Endodermal cell (in vitro differentiated cells): ENCODE results near the gene ELP4. TPM values are rescaled to one million over a fixed set of nuclear protein-coding genes. Genes with fewer than 3 reads are reported as not detected.

Experiments
- DNase-seq: peaks from one replicate; pipeline ENCODE4 v3.0.0-alpha.2; 2017
- H3K27ac ChIP-seq: 2 replicates; pipeline ENCODE4 v1.5.1; 2013; ENCODE audit warnings: mild to moderate bottlenecking, low read depth, low read length, moderate library complexity
- H3K27me3 ChIP-seq: 2 replicates; pipeline ENCODE4 v1.6.1; 2013; ENCODE audit warnings: mild to moderate bottlenecking, low read length, moderate library complexity; ENCODE audit not compliant: insufficient read depth, control insufficient read depth, poor library complexity, severe bottlenecking
- H3K36me3 ChIP-seq: 2 replicates; pipeline ENCODE4 v1.7.0; 2013; ENCODE audit warnings: mild to moderate bottlenecking, low read length, moderate library complexity; ENCODE audit not compliant: control insufficient read depth, insufficient read depth
- H3K4me1 ChIP-seq: one replicate; pipeline ENCODE4 v1.7.0; 2013; ENCODE audit warnings: low read length; ENCODE audit not compliant: control insufficient read depth, insufficient read depth
- H3K4me3 ChIP-seq: 2 replicates; pipeline ENCODE4 v1.5.1; 2013; ENCODE audit warnings: mild to moderate bottlenecking, low read length, moderate library complexity
- H3K9ac ChIP-seq: 2 replicates; pipeline ENCODE4 v1.6.1; 2013; ENCODE audit warnings: mild to moderate bottlenecking, low read length, moderate library complexity; ENCODE audit not compliant: poor library complexity, severe bottlenecking; ENCODE audit errors: extremely low read depth
- H3K9me3 ChIP-seq: 2 replicates; pipeline ENCODE4 v1.6.1; 2013; ENCODE audit warnings: mild to moderate bottlenecking, low read length, moderate library complexity; ENCODE audit not compliant: control insufficient read depth
- H3K27ac Mint-ChIP-seq: 2 replicates; pipeline ENCODE4 v1.8.0; 2020; ENCODE audit warnings: mixed read lengths
- H3K27me3 Mint-ChIP-seq: 2 replicates; pipeline ENCODE4 v1.8.0; 2021; ENCODE audit warnings: mild to moderate bottlenecking, mixed read lengths; ENCODE audit not compliant: insufficient read depth
- H3K36me3 Mint-ChIP-seq: 2 replicates; pipeline ENCODE4 v1.8.0; 2020; ENCODE audit warnings: low read depth, mixed read lengths
- H3K4me1 Mint-ChIP-seq: 2 replicates; pipeline ENCODE4 v1.8.0; 2020; ENCODE audit warnings: mixed read lengths
- H3K4me3 Mint-ChIP-seq: 2 replicates; pipeline ENCODE4 v1.8.0; 2020; ENCODE audit warnings: mild to moderate bottlenecking, moderate library complexity, mixed read lengths
- H3K9me3 Mint-ChIP-seq: 2 replicates; pipeline ENCODE4 v1.8.0; 2020; ENCODE audit warnings: mild to moderate bottlenecking, mixed read lengths
- CTCF ChIP-seq: fragments of 200-600 bp; sonication (generic); conservative IDR thresholded peaks from 2 replicates; pipeline ENCODE4 v1.5.0; 2021; ENCODE audit warnings: antibody characterized with exemption, mild to moderate bottlenecking
- WGBS, 2 experiments: methylation state at CpG; one replicate each; pipeline versions ENCODE4 v1.1.5 to v1.1.7; 2013; ENCODE audit warnings: missing lambda C conversion rate in 2 of 2, mixed read lengths in 1 of 2; ENCODE audit not compliant: insufficient coverage in 1 of 2, insufficient read length in 1 of 2; 5-methylcytosine and 5-hydroxymethylcytosine counted together
- total RNA-seq, 2 donors: library from RNA; stranded (reverse); fragmentation: NEBNext Ultra II Directional in 1 of 2; extraction: Animal tissue kit (Norgen Biotek cat#: 25700) in 1 of 2; gene quantifications; 2 replicates in 1 of 2; 3 replicates in 1 of 2; pipeline ENCODE4 v1.2.1, GENCODE V29; 2021

ELP4 gene
- total RNA-seq, 2 donors from 2014 or later = 19.1 to 25.2 TPM

GRCh38 chr11:31820438-31820818, 310.9 kb downstream of the ELP4 start:
- peak overlapping the region; percentile 40 for H3K4me3 Mint-ChIP-seq
- peaks cover 100% of the 10 kb centered on the region for H3K27me3 Mint-ChIP-seq
- no peaks in the 10 kb centered on the region for H3K36me3 ChIP-seq
- DNase-seq = no peak
- H3K9me3 ChIP-seq = no peaks in the 10 kb centered on the region
- H3K27me3 ChIP-seq = peaks cover 100% of the 10 kb centered on the region
- no peaks in the 10 kb centered on the region for H3K36me3 Mint-ChIP-seq
- H3K9me3 Mint-ChIP-seq = no peaks in the 10 kb centered on the region
- 7 to 11% methylated on average over 7 to 14 of the region's 15 CpGs for WGBS, 2 experiments
- no peak overlapping the region for H3K27ac ChIP-seq
- no peak for TF ChIP-seq CTCF
- H3K4me1 ChIP-seq = peaks cover 4% of the 10 kb centered on the region
- no peak overlapping the region for H3K9ac ChIP-seq
- H3K27ac Mint-ChIP-seq = no peak overlapping the region
- H3K4me3 ChIP-seq = no peak overlapping the region
- H3K4me1 Mint-ChIP-seq = peaks cover 37% of the 10 kb centered on the region

GRCh38 chr11:31821235-31821764, 311.7 kb downstream of the ELP4 start:
- Mint-ChIP-seq H3K27me3 (peaks cover 99% of the 10 kb centered on the region), H3K27ac (no peak overlapping the region), H3K4me3 (no peak overlapping the region), H3K36me3 (no peaks in the 10 kb centered on the region), H3K4me1 (peaks cover 32% of the 10 kb centered on the region), H3K9me3 (no peaks in the 10 kb centered on the region)
- TF ChIP-seq CTCF = no peak
- H3K9ac ChIP-seq = no peak overlapping the region
- no peaks in the 10 kb centered on the region for H3K9me3 ChIP-seq
- peaks cover 100% of the 10 kb centered on the region for H3K27me3 ChIP-seq
- 16 to 29% methylated on average over 2 to 5 of the region's 5 CpGs for WGBS, 2 experiments
- no peaks in the 10 kb centered on the region for H3K36me3 ChIP-seq
- H3K27ac ChIP-seq = no peak overlapping the region
- DNase-seq = no peak
- H3K4me3 ChIP-seq = no peak overlapping the region
- peaks cover 4% of the 10 kb centered on the region for H3K4me1 ChIP-seq

GRCh38 chr11:31821766-31822165, 312.2 kb downstream of the ELP4 start:
- 15 to 20% methylated on average over 5 to 7 of the region's 8 CpGs for WGBS, 2 experiments
- peaks cover 100% of the 10 kb centered on the region for H3K27me3 ChIP-seq
- no peaks in the 10 kb centered on the region for H3K9me3 Mint-ChIP-seq
- H3K4me3 Mint-ChIP-seq = no peak overlapping the region
- TF ChIP-seq CTCF = no peak
- H3K36me3 ChIP-seq = no peaks in the 10 kb centered on the region
- no peak overlapping the region for H3K9ac ChIP-seq
- H3K9me3 ChIP-seq = no peaks in the 10 kb centered on the region
- H3K36me3 Mint-ChIP-seq = no peaks in the 10 kb centered on the region
- H3K4me3 ChIP-seq = no peak overlapping the region
- H3K4me1 ChIP-seq = peaks cover 4% of the 10 kb centered on the region
- no peak for DNase-seq
- no peak overlapping the region for H3K27ac Mint-ChIP-seq
- H3K27me3 Mint-ChIP-seq = peaks cover 99% of the 10 kb centered on the region
- H3K27ac ChIP-seq = no peak overlapping the region
- H3K4me1 Mint-ChIP-seq = peaks cover 35% of the 10 kb centered on the region
